Activated naive CD8-positive, alpha-beta T cell treated with anti-CD3 and anti-CD28 coated beads, Interleukin-2, amount 10 ng/mL, durations not matched to agents 7 days and 5 days (primary cell): ENCODE results near the gene NUP42. TPM values are rescaled to one million over a fixed set of nuclear protein-coding genes. Genes with fewer than 3 reads are reported as not detected.

Experiments
- total RNA-seq, 2 experiments: library from RNA; stranded (reverse); gene quantifications; one replicate each; pipeline ENCODE4 v1.2.3, GENCODE V29; 2021

NUP42 gene
- total RNA-seq, 2 experiments from 2014 or later = 39.2 to 43.4 TPM

Other genes starting within 250 kb of the NUP42 start
- gene HYCC1, start 167.9 kb upstream of the NUP42 start, total RNA-seq = 10 to 100 TPM; 49.5 to 49.7 TPM
- 10 to 100 TPM; 18.8 to 20.1 TPM for gene KLHL7, start 76.3 kb upstream of the NUP42 start, total RNA-seq
- gene GPNMB, start 64.7 kb downstream of the NUP42 start, total RNA-seq = 10 to 100 TPM; 19.5 to 25.3 TPM
- gene MALSU1, start 117.3 kb downstream of the NUP42 start, total RNA-seq = 10 to 100 TPM; 46.3 to 52.8 TPM